ENCODE results near the gene RAB18.
A peak's percentile ranks its signal among the peaks of the same experiment; 100 is the strongest.
"Not testable (repeated sequence)": the region's sequence is repeated elsewhere in the genome, so short reads cannot be mapped to it uniquely, and the experiment has no call there.

RAB18 gene

GRCh38 chr10:27490807-27491206 lies 13.3 kb upstream of the RAB18 start:
- no peak for DNase-seq (ENCODE audit: insufficient read length, low spot score)

GRCh38 chr10:27494116-27494805 lies 9.8 kb upstream of the RAB18 start:
- FAIRE-seq: no peak
- TF ChIP-seq, protein P1, sequence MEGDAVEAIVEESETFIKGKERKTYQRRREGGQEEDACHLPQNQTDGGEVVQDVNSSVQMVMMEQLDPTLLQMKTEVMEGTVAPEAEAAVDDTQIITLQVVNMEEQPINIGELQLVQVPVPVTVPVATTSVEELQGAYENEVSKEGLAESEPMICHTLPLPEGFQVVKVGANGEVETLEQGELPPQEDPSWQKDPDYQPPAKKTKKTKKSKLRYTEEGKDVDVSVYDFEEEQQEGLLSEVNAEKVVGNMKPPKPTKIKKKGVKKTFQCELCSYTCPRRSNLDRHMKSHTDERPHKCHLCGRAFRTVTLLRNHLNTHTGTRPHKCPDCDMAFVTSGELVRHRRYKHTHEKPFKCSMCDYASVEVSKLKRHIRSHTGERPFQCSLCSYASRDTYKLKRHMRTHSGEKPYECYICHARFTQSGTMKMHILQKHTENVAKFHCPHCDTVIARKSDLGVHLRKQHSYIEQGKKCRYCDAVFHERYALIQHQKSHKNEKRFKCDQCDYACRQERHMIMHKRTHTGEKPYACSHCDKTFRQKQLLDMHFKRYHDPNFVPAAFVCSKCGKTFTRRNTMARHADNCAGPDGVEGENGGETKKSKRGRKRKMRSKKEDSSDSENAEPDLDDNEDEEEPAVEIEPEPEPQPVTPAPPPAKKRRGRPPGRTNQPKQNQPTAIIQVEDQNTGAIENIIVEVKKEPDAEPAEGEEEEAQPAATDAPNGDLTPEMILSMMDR (IDR thresholded peaks at IDR 0.05; ENCODE audit: insufficient read depth, missing control alignments): no peak
- no peak for DNase-seq (ENCODE audit: insufficient read length, low spot score)

More at GRCh38 chr10:27490807-27491206, 13.3 kb upstream of the RAB18 start:
- TF ChIP-seq, protein P1 (IDR thresholded peaks at IDR 0.05; ENCODE audit: insufficient read depth, missing control alignments): no peak
- no peak for FAIRE-seq

DNA sequence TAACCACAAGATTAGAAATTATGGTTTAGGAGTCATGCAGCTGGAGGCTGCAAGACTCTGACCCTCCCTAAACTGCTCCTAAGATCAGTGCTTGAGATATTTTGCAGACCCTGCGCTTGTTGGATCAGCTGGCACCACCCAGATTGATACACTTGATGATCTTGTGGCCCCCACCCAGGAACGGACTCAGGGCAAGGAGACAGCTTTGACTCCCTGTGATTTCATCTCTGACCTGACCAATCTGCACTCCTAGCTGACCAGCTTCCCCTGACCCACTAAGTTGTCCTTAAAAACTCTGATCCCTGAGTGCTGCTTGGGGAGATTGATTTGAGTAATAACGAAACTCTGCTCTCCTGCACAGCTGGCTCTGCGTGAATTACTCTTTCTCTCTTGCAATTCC lies 8.0 kb upstream of the RAB18 start:
- TF ChIP-seq, protein P1 (IDR thresholded peaks at IDR 0.05; ENCODE audit: insufficient read depth, missing control alignments): no peak
- no peak for FAIRE-seq
- DNase-seq (ENCODE audit: insufficient read length, low spot score): no peak

DNA sequence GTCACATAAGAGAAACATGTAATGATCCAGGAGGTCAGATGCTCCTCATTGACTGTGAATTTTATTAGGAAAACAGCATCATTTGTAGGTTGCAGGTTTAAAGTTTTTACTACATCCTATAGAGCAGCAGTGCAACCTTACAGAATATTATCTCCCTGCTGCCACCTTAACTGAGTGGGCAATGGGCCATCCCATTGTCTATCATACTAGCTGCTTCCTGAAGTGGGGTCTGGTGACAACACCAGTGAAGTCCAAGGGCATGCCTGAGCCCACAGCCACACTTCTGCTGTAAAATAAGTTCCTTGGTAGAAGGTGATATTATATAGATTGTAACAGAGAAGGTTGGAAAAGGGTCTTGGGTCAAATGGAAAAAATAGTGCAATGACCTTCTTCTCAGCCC lies 4.0 kb upstream of the RAB18 start:
- TF ChIP-seq, protein P1 (IDR thresholded peaks at IDR 0.05; ENCODE audit: insufficient read depth, missing control alignments): no peak
- DNase-seq (ENCODE audit: insufficient read length, low spot score) (no peak), FAIRE-seq (no peak)

- TF ChIP-seq, protein P1 (IDR thresholded peaks at IDR 0.05; ENCODE audit: insufficient read depth, missing control alignments): no peak
- no peak for DNase-seq (ENCODE audit: insufficient read length, low spot score)
- no peak for FAIRE-seq
Measured at GRCh38 chr10:27500886-27501285, 3.2 kb upstream of the RAB18 start.

DNA sequence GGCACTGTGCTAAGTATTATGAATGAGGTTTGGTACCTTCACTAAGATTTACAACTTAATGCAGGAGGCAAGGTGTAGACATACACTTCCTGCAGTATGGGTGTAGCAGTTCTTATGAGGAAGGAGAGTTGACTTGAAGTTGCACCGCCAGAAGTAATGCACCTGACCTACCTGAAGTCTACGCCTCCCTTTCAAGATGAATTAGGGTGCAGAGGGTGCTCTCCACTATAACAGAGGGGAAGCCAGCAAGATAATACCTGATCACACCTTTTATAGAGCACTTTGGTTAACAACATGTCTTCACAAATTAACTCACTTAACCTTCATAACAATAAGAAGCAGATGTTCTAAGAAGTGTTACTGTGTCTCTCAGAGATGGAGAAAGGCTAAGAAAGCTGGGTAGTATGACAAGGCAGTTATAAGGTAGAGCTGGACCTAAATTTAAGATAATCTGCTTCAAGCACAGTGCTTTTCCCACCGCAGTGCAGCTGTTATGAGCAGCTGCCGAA lies 552 bp upstream of the RAB18 start:
- no peak for DNase-seq (ENCODE audit: insufficient read length, low spot score)
- TF ChIP-seq, protein P1 (IDR thresholded peaks at IDR 0.05; ENCODE audit: insufficient read depth, missing control alignments): no peak
- peak; percentile 16 for FAIRE-seq

GRCh38 chr10:27504808-27505460 lies 830 bp downstream of the RAB18 start:
- TF ChIP-seq, protein P1 (IDR thresholded peaks at IDR 0.05; ENCODE audit: insufficient read depth, missing control alignments): no peak
- FAIRE-seq: no peak
- DNase-seq (ENCODE audit: insufficient read length, low spot score): no peak

GRCh38 chr10:27505537-27505936 lies 1.4 kb downstream of the RAB18 start:
- DNase-seq (ENCODE audit: insufficient read length, low spot score); FAIRE-seq: not testable (repeated sequence)
